K562 (cell line): ENCODE data around the gene CABLES1. TPM values are rescaled to one million over a fixed set of nuclear protein-coding genes. Genes with fewer than 3 reads are reported as not detected.

Source experiments
- ATAC-seq: fragments of 200-7000 bp; cut with Tn5 transposase; 3 replicates; pipeline ENCODE4 v1.9.1; 2020; ENCODE audit warnings: moderate library complexity
- BruUV-seq: library from RNA; stranded (reverse); fragments of 400-500 nt; replicated peaks from 2 replicates; lab custom pipeline; 2021; lab: Mats Ljungman, UMichigan
- CTCF ChIA-PET: fragments of 300-600 bp; formaldehyde crosslinking; extraction: SDS; loops from one replicate; lab custom pipeline; 2021; ENCODE audit warnings: low intra/inter-chr PET ratio; lab: Yijun Ruan, JAX
- POLR2A ChIA-PET: fragments of 300-600, 350-650 bp; sonication (Branson Sonifier 250); formaldehyde crosslinking; extraction: SDS; loops from one replicate; lab custom pipeline; 2021; ENCODE audit warnings: antibody characterized with exemption, inconsistent platforms; lab: Yijun Ruan, JAX
- DNase-seq, 4 experiments: peaks; one replicate each; pipeline versions ENCODE4 v3.0.0 to v3.0.0-alpha.2; 2011 to 2018; ENCODE audit warnings: low spot score in 3 of 4, mixed read lengths in 3 of 4; ENCODE audit errors: extremely low read depth in 1 of 4
- FAIRE-seq: peaks from 2 replicates; lab custom pipeline; 2011; peaks lifted over from hg19 to GRCh38; lab: Jason Lieb, UNC
- H2AFZ ChIP-seq: 2 replicates; pipeline ENCODE4 v1.6.0; 2011; ENCODE audit warnings: low read depth, low read length, control low read depth, inconsistent platforms
- H3K27ac ChIP-seq: fragments of 200-600 bp; 3 replicates; pipeline ENCODE4 v1.8.0; 2011; ENCODE audit warnings: low read depth, mild to moderate bottlenecking, control low read depth, inconsistent platforms, low read length, moderate library complexity, mixed read lengths; ENCODE audit errors: extremely low read depth
- H3K27me3 ChIP-seq, 2 experiments: fragments of 300-600 bp in 1 of 2; 2 replicates in 1 of 2; 3 replicates in 1 of 2; pipeline versions ENCODE4 v1.6.0 to v1.8.0; 2011; ENCODE audit warnings: inconsistent platforms in 2 of 2, low read length in 2 of 2, mild to moderate bottlenecking in 1 of 2, mixed read lengths in 1 of 2, moderate library complexity in 1 of 2; ENCODE audit not compliant: control insufficient read depth in 2 of 2, insufficient read depth in 2 of 2
- H3K36me3 ChIP-seq: fragments of 300-600 bp; 3 replicates; pipeline ENCODE4 v1.8.0; 2011; ENCODE audit warnings: mild to moderate bottlenecking, low read length, inconsistent platforms; ENCODE audit not compliant: control insufficient read depth, insufficient read depth
- H3K4me1 ChIP-seq, 2 experiments: fragments of 200-600 bp in 1 of 2; replicated peaks in 1 of 2; 2 replicates in 1 of 2; 3 replicates in 1 of 2; pipeline versions ENCODE4 v1.5.1 to v1.8.0; 2011; ENCODE audit warnings: inconsistent platforms in 2 of 2, low read length in 2 of 2, mild to moderate bottlenecking in 1 of 2, mixed read lengths in 1 of 2, moderate library complexity in 1 of 2; ENCODE audit not compliant: control insufficient read depth in 2 of 2, insufficient read depth in 2 of 2
- H3K4me2 ChIP-seq: 2 replicates; pipeline ENCODE4 v1.6.1; 2011; ENCODE audit warnings: low read length, control low read depth, inconsistent platforms, mixed read lengths; ENCODE audit not compliant: insufficient read depth
- H3K4me3 ChIP-seq: fragments of 200-600 bp; sonication (generic), shearing (Covaris generic); 2 replicates; pipeline ENCODE4 v1.5.1; 2016; ENCODE audit warnings: control low read depth, inconsistent platforms
- H3K79me2 ChIP-seq: fragments of 200-600 bp; 3 replicates; pipeline ENCODE4 v1.8.0; 2011; ENCODE audit warnings: low read length, inconsistent platforms; ENCODE audit not compliant: control insufficient read depth, insufficient read depth
- H3K9ac ChIP-seq, 2 experiments: 2 replicates each; pipeline versions ENCODE4 v1.6.0 to v1.6.1; 2011; ENCODE audit warnings: low read depth in 2 of 2, low read length in 2 of 2, control low read depth in 1 of 2, inconsistent platforms in 1 of 2, mild to moderate bottlenecking in 1 of 2, mixed read lengths in 1 of 2; ENCODE audit not compliant: insufficient read depth in 1 of 2
- H3K9me1 ChIP-seq: one replicate; pipeline ENCODE4 v1.6.0; 2011; ENCODE audit warnings: inconsistent platforms, mild to moderate bottlenecking, low read length, moderate library complexity; ENCODE audit not compliant: control insufficient read depth, insufficient read depth
- H3K9me3 ChIP-seq: replicated peaks from 2 replicates; pipeline ENCODE4 v1.5.1; 2011; ENCODE audit warnings: low read depth, low read length, inconsistent platforms; ENCODE audit not compliant: control insufficient read depth, insufficient read depth
- H4K20me1 ChIP-seq: replicated peaks from 2 replicates; pipeline ENCODE4 v1.6.1; 2011; ENCODE audit warnings: low read length, inconsistent platforms, mixed read lengths; ENCODE audit not compliant: control insufficient read depth, insufficient read depth
- CC2D1A ChIP-seq: fragments of 450-650 bp; IDR thresholded peaks from 2 replicates; pipeline ENCODE4 v1.6.1; 2017; ENCODE audit warnings: mild to moderate bottlenecking
- CGGBP1 ChIP-seq: fragments of 250-450 bp; sonication (Bioruptor Pico); IDR thresholded peaks from 2 replicates; pipeline ENCODE4 v1.9.0; 2021; ENCODE audit warnings: mild to moderate bottlenecking
- ETV6 ChIP-seq, 3 experiments: fragments of 150-350 bp in 1 of 3; sonication (generic) in 1 of 3; formaldehyde crosslinking in 1 of 3; IDR thresholded peaks; 2 replicates each; pipeline versions ENCODE4 v1.6.1 to v1.8.0; 2014 to 2022; ENCODE audit warnings: borderline replicate concordance in 2 of 3, low read depth in 2 of 3, antibody characterized with exemption in 1 of 3, low read length in 1 of 3, mild to moderate bottlenecking in 1 of 3, missing genetic modification reagents in 1 of 3
- GTF2E2 ChIP-seq: fragments of 200-800 bp; sonication (Bioruptor generic); IDR thresholded peaks from 2 replicates; pipeline ENCODE4 v1.6.1; 2016; ENCODE audit warnings: missing genetic modification characterization, missing compliant biosample characterization
- GTF3C2 ChIP-seq: IDR thresholded peaks from 3 replicates; pipeline ENCODE4 v1.6.1; 2011; ENCODE audit warnings: borderline replicate concordance, mild to moderate bottlenecking, moderate library complexity; ENCODE audit not compliant: insufficient read length; ENCODE audit errors: extremely low read depth
- HNRNPK ChIP-seq: fragments of 200-400 bp; formaldehyde crosslinking; IDR thresholded peaks from one replicate; pipeline ENCODE4 v1.6.1; 2018; ENCODE audit warnings: mild to moderate bottlenecking, low read depth, low read length; ENCODE audit not compliant: poor library complexity, severe bottlenecking
- NR3C1 ChIP-seq: sonication (generic); formaldehyde crosslinking; IDR thresholded peaks from 2 replicates; pipeline ENCODE4 v1.8.1; 2022; ENCODE audit warnings: missing genetic modification reagents
- RFX7 ChIP-seq: fragments of 250-450 bp; sonication (Bioruptor Pico); IDR thresholded peaks from 2 replicates; pipeline ENCODE4 v1.5.1; 2021; ENCODE audit warnings: mild to moderate bottlenecking
- STAT6 ChIP-seq: sonication (generic); formaldehyde crosslinking; IDR thresholded peaks from 2 replicates; pipeline ENCODE4 v1.8.1; 2023; ENCODE audit warnings: mild to moderate bottlenecking, missing genetic modification reagents
- TBP ChIP-seq: optimal IDR thresholded peaks from 2 replicates; pipeline ENCODE3; 2011; ENCODE audit warnings: low read depth, low read length, improper control_type of control experiment
- TEAD4 ChIP-seq, 2 experiments: sonication (generic) in 1 of 2; formaldehyde crosslinking in 1 of 2; IDR thresholded peaks; 2 replicates each; pipeline versions ENCODE4 v1.6.1 to v1.8.0; 2012 to 2022; ENCODE audit warnings: borderline replicate concordance in 1 of 2, inconsistent platforms in 1 of 2, low read length in 1 of 2, mild to moderate bottlenecking in 1 of 2, missing genetic modification reagents in 1 of 2
- XRCC3 ChIP-seq: fragments of 450-650 bp; IDR thresholded peaks from 2 replicates; pipeline ENCODE4 v1.6.1; 2017; ENCODE audit warnings: mild to moderate bottlenecking, moderate library complexity
- ZNF143 ChIP-seq: sonication (generic); formaldehyde crosslinking; IDR thresholded peaks from 2 replicates; pipeline ENCODE4 v1.9.0; 2022; ENCODE audit warnings: mild to moderate bottlenecking, missing genetic modification reagents
- ZNF274 ChIP-seq: IDR thresholded peaks from 2 replicates; pipeline ENCODE4 v1.6.1; 2011; ENCODE audit warnings: low read depth, mild to moderate bottlenecking, low read length, moderate library complexity, borderline replicate concordance
- ZNF77 ChIP-seq: fragments of 250-450 bp; sonication (Bioruptor Pico); IDR thresholded peaks from 2 replicates; pipeline ENCODE4 v1.5.0; 2020
- in situ Hi-C: fragments of 300-500 bp; cut with MboI; formaldehyde crosslinking; loops from 4 replicates; pipeline ENCODE4 v1.15.0; 2018; ENCODE audit warnings: inconsistent platforms, mixed read lengths
- intact Hi-C: fragments of 100-400 bp; cut with micrococcal nuclease; formaldehyde crosslinking; loops from 2 replicates; pipeline ENCODE4 v1.14.2; 2022
- polyA plus RNA-seq, 8 experiments: library from polyadenylated mRNA; depleted of rRNA in 4 of 8; stranded (reverse) in 5 of 8; unstranded in 3 of 8; fragments of >200 nt; fragmentation: Nextera tagmentation in 2 of 8; fragmentation: Illumina TruSeq in 1 of 8; extraction: Ambion mirVana in 2 of 8; extraction: Trizol in 1 of 8; gene quantifications; 2 replicates each; pipeline versions ENCODE4 v1.2.1 to v1.2.3, GENCODE V29; 2011 to 2014; ENCODE audit warnings: inconsistent platforms in 1 of 8, missing spikeins in 1 of 8
- total RNA-seq, 7 experiments: library from RNA; depleted of rRNA in 6 of 7; stranded (reverse); fragments of >200 nt in 6 of 7; fragmentation: Illumina TruSeq in 2 of 7; extraction: Trizol in 2 of 7; gene quantifications; 2 replicates each; pipeline versions ENCODE4 v1.2.1 to v1.2.3, GENCODE V29; 2011 to 2021; ENCODE audit warnings: low replicate concordance in 1 of 7
- TF ChIP-seq, protein P1 (sequence below): fragments of 250-450 bp; sonication (Bioruptor Pico); IDR thresholded peaks from 2 replicates; pipeline ENCODE4 v1.8.0; 2022; ENCODE audit warnings: inconsistent platforms, mild to moderate bottlenecking, moderate library complexity, borderline replicate concordance

CABLES1 gene
- total and polyA plus RNA-seq, 9 of the 15 experiments (the other 6 are each of a cell fraction or from before 2014, with no cell fraction given): 0.04 to 0.10 (median 0.06) TPM; not detected in 3

DNA sequence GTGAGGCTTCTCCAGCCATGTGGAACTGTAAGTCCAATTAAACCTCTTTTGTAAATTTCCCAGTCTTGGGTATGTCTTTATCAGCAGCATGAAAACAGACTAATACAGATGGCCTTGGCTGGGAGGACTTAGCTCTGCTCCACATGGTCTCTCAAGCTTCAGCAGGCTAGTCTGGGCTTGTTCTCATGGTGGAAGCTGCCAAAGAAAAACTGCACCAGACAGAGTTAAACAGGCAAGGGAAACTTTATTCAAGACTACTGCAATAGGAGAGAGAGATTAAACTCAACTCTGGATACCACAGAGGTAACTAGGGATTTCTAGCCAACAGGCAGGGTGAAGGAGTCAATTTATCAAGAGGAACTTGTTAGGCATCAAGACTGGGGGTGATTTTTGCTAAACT, 142.1 kb downstream of the CABLES1 start:
- FAIRE-seq (no peak), DNase-seq (no peak), ATAC-seq (no peak)
- CTCF ChIA-PET: no interaction called here
- H2AFZ ChIP-seq: no peak overlapping the region
- H3K4me2 ChIP-seq: no peak overlapping the region
- no peaks in the 10 kb centered on the region for H3K27me3 ChIP-seq
- no peaks in the 10 kb centered on the region for H3K9me3 ChIP-seq
- H3K36me3 ChIP-seq: no peaks in the 10 kb centered on the region
- H3K4me3 ChIP-seq: no peak overlapping the region
- H3K4me1 ChIP-seq: peaks cover 0 to 5% of the 10 kb centered on the region in 2 experiments; a peak in 2 of 5 replicates
- no peaks in the 10 kb centered on the region for H4K20me1 ChIP-seq
- POLR2A ChIA-PET: no interaction called here
- no peaks in the 10 kb centered on the region for H3K79me2 ChIP-seq
- no peak overlapping the region for H3K9ac ChIP-seq
- H3K27ac ChIP-seq: no peak overlapping the region
- intact Hi-C loops: no loop called here
- H3K9me1 ChIP-seq: no peaks in the 10 kb centered on the region
- BruUV-seq: no TSS peak
- in situ Hi-C loops: no loop called here
- TF ChIP-seq ZNF77 (no peak), ZNF274 (no peak), HNRNPK (no peak), CC2D1A (no peak), ETV6 (IDR thresholded peaks at IDR 0.05; ENCODE audit: borderline replicate concordance in 1 of 2, low read depth in 2 of 2, low read length in 1 of 2) (no peak), ETV6 (CRISPR knock-in tag; IDR thresholded peaks at IDR 0.05; ENCODE audit: borderline replicate concordance) (no peak), GTF3C2 (no peak), CGGBP1 (no peak), STAT6 (CRISPR knock-in tag) (no peak), TEAD4 (IDR thresholded peaks at IDR 0.05; ENCODE audit: low read length) (no peak), TEAD4 (CRISPR knock-in tag; IDR thresholded peaks at IDR 0.05; ENCODE audit: borderline replicate concordance) (no peak), ZNF143 (no peak), NR3C1 (no peak), GTF2E2 (no peak), TBP (no peak), XRCC3 (no peak), RFX7 (CRISPR knock-in tag) (no peak)
- TF ChIP-seq, protein P1, sequence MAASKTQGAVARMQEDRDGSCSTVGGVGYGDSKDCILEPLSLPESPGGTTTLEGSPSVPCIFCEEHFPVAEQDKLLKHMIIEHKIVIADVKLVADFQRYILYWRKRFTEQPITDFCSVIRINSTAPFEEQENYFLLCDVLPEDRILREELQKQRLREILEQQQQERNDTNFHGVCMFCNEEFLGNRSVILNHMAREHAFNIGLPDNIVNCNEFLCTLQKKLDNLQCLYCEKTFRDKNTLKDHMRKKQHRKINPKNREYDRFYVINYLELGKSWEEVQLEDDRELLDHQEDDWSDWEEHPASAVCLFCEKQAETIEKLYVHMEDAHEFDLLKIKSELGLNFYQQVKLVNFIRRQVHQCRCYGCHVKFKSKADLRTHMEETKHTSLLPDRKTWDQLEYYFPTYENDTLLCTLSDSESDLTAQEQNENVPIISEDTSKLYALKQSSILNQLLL: no peak
